GM19099 (cell line): Measurements from ENCODE around the gene METTL14.

Source experiments
- POLR2A ChIP-seq: IDR thresholded peaks from 3 replicates; pipeline ENCODE4 v1.6.1; 2011; ENCODE audit warnings: low read depth; ENCODE audit not compliant: insufficient read length; ENCODE audit errors: extremely low read depth

The METTL14 gene

DNA sequence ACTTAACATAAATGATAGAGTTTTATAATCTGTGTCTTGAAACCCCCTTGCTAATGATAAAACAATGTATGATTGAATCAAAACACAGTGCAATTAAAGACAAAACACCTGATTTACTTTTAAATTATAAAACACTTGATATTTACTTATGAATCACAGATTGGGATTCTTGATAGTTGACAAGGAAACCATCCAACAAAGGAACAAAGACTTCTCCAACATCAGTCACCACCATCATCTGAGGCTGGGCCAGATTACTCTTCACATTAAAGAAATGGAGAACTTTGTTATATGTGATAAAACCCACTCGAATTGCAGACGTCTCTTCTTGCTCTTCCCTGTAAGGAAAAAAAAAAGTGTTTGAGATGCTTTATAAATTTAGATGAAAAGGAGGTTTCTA lies 67.4 kb downstream of the METTL14 start:
- no peak for TF ChIP-seq POLR2A

- no peak for TF ChIP-seq POLR2A
Observed at GRCh38 chr4:118753096-118753495, 67.9 kb downstream of the METTL14 start.

DNA sequence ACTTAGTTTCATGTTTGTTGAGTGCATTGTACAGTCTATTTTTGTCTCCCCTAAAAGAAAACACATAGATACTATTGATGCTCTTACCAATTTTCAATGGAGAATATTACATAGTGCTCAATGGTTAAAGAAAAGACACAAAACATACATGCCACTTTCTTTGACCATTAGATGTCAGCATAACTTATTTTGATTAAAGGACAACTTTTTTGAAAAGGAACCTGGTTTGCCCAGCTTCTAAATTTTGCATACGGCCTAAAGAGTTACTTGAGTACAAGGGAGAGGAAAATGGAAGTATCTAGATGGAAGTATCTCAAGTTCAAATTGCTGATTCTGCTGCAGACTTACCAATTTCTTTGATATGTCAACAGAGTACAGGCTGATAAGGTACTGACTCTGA lies 68.5 kb downstream of the METTL14 start:
- no peak for TF ChIP-seq POLR2A

DNA sequence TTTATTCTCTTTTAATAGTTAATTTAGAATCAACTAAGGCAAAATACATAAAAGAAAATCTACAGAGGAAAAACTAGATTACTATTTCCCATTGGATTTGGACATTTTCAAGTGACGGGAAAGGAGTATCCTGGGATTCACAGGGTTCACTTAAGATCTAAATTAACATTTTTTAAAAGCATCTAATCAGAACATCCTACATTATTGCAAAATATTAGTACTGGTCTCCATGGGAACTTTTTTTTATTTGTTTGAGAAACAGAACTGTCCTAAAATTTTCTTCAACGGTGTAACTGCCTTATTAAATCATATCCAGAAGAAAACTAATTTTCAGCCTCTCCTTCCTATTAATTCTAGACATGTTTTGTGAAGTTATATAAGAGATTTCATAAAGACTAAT lies 69.7 kb downstream of the METTL14 start:
- no peak for TF ChIP-seq POLR2A

GRCh38 chr4:118755438-118756226 lies 70.4 kb downstream of the METTL14 start:
- TF ChIP-seq POLR2A, result no peak

GRCh38 chr4:118756429-118756828 lies 71.2 kb downstream of the METTL14 start:
- TF ChIP-seq POLR2A, result no peak

- no peak for TF ChIP-seq POLR2A
Observed at GRCh38 chr4:118756958-118757357, 71.8 kb downstream of the METTL14 start.

- no peak for TF ChIP-seq POLR2A
Observed at GRCh38 chr4:118757761-118758251, 72.6 kb downstream of the METTL14 start.

DNA sequence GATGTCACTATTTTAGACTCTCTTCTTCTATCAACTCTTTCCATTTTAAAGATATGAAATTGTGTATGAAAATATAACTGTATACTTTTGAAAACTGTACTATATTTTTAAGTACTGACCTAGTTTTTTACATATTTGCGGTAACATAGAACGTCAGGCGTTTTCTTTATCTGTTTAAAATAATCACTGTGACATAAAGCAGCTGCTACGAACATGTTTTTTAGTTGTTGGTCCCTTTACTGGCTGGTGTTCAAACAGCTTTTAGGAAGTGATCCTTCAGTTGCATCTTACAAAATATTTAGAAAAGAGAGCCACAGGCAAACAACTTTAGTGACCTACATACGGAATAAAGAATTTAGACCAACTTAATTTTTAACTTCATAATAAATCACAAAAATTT lies 73.1 kb downstream of the METTL14 start:
- no peak for TF ChIP-seq POLR2A

GRCh38 chr4:118759481-118759880 lies 74.3 kb downstream of the METTL14 start:
- TF ChIP-seq POLR2A, result no peak

GRCh38 chr4:118760092-118760491 lies 74.9 kb downstream of the METTL14 start:
- TF ChIP-seq POLR2A, result no peak

DNA sequence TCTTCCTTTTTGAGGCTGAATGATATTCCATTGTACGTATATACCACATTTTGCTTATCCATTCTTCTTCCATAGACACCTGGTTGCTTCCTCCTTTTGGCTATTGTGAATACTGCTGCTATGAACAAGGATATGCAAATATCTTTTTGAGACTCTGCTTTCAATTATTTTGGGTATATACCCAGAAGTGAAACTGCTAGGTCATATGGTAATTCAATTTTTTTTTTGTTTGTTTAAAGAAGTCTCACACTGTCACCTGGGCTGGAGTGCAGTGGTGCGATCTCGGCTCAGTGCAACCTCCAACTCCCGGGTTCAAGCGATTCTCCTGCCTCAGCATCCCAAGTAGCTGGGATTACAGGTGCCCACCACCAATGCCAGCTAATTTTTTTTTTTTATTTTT lies 75.3 kb downstream of the METTL14 start:
- TF ChIP-seq POLR2A, result no peak

DNA sequence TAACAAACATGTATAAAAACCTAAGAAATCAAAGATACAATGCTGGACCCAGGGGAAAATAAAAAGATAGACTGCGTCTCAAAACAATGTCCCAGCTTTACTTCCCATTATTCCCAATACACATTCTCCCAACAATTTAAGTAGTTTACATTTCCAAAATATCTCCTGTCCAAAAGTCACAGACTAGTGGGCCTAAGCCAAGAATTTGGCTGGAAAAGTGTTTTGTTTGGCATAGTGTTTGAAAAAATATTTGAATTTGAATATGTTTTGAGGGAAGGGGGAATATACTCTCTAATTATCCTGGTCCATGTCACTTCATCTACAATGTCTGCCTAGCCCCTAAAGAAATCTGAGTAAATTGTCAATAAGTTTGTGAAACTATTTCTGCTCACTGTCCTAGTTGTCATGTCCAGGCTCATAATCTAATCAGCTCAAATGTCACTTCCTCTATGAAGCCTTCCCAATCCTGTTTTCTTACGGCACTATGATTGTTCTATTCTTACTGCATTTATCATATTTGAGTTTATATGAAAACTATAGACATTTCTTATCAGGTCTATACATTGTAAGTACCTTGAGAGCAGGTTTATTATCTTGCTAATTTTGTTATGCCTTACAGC lies 76.3 kb downstream of the METTL14 start:
- no peak for TF ChIP-seq POLR2A

DNA sequence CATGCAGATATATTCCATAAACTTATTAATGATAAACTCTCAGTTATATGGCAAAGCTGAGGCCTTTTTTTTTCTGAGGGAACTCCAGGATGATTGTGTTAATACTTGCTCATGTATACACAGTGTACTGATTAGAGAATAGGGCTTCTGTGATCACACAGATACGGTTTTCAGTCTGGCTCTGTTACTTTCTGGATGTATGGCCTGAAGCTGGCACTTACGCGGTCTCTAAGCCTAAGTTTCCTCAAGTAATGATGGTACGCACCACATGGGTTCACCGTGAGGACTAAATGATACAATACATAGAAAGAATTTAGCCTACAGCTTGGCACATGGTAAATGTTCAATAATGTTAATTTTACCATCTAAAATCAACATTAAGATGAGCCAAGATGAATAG lies 77.0 kb downstream of the METTL14 start:
- TF ChIP-seq POLR2A, result no peak

DNA sequence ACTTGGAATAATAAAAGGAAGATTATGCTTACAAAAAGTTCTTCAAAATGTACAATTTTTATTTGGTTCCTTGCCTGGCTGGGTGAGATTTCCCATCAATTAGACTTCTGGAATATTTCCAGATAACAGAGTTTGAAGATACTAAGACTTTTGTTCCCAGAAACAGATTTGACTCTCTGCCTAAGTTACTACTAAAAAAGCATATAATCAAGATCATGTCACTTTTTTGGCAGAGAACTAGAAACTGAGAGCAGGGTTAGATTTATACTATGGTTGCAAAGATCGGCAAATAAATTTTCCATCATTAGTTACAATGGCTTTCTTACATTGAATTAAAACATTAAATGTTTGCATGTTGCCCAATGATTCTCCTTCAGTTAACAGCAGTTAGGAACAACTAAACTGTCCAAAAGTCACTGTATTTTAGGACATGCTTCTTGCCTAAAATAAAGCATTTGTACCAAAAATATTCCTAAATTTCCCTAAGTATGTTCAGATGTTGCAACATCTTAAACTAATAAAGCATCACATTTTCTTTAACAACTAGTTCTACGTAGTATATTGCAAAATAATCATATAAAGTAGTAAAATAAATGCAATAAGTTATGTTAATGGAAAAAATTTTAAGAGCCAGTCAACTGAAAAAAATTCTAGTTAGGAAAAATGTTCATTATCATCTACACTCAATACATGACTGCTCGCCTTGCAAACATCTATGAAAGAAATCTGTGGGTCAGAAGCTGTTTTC lies 77.7 kb downstream of the METTL14 start:
- no peak for TF ChIP-seq POLR2A
